GM18499 (cell line): ENCODE data around the gene EDAR.

ENCODE experiments used
- ATAC-seq: cut with Tn5 transposase; IDR thresholded peaks from one replicate; pipeline ENCODE4 v1.9.1; 2021; ENCODE audit warnings: moderate number of reproducible peaks; ENCODE audit not compliant: insufficient read depth, unreplicated experiment

EDAR gene

DNA sequence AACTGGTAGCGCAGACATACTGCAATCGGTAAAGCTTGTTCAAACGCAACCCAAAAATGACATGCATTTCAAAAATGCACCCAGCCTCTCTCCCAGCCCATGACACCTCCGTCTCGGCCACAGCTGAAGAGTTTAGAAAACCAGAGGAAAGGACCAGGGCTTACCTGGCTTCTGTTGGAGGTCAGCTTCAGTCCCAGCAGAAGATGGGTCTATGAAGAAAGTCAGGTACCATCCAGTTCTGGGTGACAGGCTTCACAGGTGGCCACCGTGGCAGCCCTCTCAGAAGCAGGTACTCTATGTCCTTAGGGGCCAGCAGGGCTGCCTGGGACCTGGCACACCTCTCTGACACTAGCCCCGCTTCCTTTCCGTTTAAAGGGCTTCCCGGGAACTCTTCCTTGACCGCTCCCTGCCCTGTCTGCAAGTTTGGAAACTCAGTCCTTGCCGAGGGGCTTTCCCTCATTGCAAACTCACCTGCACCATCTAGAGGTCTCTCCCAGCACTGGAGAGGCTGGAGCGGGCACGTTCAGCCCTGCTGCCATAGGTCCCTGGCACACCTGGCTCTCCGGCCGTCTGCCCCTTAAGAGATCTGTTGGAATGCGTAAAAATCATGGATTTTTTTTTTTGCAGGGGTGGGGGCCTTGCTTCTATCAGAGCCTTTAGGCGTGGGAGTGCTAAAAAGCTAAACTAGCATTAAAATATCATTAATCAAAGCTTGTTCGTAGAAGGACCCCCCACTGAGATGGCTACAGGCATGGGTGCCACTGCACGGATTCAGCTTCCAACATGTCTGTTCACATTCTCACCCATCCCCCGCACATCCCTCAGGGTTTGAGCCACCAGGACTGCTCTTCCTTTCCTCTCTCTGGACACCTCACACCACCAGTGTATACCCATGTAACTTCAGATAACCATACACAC is at the start of gene EDAR:
Gene EDAR (minus strand): TSS at position 425 of the 918 bp plus-strand sequence. CDS start 58,206 bp downstream, outside the sequence.
- ATAC-seq = no peak

DNA sequence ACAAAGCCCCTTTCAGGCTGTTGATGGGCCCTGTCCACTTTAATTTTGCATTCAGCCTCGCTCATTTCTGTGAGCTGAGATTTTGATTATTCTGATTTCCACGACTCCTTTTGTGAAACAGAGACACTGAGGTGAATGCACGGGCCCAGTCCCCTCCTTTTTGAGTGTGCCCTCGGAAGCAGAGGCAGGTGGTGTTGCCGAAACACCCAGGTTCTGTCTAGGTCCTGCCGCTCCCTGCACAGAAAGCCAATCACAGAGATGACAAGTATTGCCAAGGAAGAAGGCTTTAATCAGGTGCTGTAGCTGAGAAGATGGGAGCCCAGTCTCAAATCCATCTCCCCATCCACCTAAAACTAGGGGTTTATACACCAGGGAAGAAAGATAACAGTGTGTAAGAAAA is 44.2 kb upstream of the EDAR start:
- no peak for ATAC-seq

DNA sequence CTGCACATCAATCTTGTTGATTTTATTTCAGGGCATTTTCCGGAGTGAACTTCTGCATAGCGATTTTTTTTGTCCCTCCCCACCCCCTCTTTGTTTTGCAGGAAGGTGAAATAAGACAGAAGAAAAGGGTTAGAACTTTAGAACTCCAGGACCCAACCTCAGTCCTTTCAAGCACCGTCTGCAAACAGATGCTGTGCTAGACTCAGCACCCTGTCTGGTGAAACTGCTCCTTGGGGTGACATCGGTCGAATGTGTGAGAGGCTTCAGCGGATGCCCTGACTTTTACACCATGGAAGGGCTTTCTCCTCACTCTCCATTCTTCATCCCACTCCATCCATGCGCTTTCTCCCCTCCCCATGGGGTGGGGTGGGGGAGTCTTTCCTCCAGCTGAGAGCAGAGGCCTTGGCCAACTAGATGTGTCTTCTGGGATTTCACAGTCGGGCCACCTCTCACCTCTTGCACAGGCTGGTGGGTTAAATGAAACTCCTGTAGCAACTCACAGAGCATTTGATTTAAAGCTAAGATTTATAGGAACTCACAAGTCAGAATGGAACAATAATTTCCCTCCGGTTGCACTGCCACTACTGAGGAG is 43.3 kb upstream of the EDAR start:
- ATAC-seq = no peak

DNA sequence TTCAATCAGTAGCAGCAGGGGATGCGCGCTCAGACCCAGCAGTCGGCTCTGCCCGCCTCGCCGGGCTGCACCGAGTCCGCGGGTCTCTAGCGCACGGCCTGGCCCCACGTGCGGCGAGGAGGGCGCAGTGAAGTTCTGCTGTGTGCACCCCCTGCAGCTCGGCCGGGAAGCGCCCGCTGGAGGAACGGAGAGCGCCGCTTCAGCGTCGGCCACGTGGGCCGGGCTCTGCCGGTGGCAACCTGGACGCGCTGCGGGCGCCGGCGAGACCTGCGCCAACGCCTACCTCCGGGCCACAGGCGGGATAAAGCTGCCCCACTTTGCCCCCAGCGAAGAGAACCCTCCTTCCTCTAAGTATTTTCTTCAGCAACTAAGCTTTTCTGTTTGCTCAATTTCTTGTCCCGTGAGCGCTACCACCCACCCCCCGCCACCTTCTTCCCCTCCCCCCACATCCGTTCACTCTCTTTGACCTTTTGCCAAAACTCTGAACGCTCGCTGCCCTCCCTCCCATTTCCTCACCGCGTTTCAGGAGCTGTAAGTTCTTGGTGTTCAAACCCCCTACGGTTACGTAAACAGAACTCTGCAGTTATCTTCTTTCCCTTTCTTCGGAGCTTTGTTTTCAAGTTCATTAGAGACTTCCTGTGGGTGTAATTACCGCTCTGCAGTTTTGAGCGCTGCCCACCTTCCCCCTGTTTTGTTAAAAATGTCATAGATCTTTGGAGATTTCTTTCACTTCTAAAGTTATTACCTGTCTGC is 42.6 kb upstream of the EDAR start:
- ATAC-seq = no peak

DNA sequence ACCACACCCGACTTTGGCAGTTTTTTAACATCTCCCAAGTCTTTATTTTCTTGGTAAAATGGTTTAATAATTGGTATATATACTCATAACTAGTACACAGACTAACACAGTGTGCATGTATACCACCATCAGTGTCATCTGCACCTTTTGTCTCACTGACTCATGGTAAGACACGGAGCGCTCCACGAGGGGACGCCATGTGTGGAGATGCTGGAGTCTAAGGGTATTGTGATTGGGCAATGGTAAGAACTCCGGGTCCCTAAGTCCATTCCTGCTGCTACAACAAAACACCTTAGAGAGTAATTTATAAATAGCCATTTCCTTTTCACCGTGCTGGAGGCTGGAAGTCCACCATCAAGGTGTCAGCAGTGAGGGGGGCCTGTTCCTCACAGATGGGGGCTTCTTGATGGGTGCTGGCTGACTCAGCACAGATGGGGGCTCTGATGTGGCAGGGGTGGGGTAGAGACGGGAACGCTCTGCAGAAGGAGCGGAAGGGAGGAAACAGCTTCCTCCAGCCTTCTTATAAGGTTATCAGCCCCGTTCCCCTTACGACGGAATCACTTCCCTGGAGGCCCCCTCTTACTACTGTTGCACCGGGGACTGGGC is 42.0 kb upstream of the EDAR start:
- ATAC-seq = no peak

DNA sequence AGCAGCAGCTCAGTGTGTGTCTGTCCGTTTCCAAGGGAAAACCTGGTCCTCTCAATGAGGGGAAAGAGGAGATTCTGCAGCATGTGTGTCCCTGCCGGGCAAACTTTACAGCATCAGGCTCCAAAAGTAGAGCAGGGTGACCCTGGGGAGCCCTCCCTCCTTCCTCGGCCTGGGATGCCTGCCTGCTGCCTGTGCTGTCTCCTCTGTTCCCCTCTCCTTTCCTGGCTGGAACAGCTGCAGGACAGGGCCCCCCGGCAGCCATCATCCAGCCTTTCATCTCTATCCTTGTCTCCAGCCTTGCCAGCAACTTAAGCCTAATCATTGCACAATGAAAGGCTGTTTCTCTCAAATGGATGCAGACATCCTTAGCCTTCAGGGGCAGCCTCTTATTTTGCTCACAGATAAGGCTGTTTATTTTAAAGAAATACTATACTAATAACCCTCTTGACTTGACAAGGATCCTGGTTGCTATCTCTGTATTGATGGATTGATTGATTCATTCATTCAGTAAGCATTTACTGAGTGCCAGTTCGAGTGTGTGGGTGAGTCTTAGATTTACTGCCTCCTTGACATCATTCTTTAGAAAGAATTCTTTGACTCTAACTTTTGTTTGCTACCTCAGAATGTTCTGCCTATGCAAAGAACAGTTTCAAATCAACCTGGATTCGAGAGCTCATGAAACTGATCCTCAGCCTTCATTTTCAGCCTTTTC is 40.6 kb upstream of the EDAR start:
- no peak for ATAC-seq

DNA sequence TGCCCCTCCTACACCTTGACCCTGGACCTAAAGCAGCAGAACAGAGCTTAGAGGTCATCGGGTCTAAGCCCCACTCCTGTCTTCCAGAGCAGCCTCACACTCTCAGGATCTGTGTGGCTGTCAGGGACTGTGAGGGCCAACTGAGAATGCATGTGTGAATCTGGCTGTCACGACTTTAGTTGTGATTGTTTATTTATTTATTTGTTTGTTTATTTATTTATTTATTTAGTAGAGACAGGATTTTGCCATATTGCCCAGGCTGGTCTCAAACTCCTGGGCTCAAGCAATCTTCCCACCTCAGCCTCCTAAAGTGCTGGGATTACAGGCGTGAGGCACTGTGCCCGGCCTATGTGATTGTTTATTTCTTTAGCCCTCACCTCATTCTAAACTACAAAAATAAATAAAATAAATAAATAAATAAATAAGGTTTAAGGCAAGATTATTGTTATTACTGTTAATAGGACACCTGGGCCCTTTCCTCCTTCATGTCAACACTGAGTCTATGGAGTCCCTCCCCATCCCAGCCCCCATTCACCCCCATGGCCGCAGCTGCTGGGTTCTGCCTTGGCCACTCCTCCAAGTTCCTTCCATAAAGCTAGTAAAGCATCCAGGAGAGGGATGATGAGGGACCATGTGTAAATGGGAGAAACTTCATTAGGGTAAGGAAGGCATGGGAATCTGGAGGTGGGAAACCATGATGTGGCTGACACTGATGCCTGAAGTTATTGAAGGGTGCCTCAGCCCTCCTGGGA is 39.9 kb upstream of the EDAR start:
- ATAC-seq = no peak

DNA sequence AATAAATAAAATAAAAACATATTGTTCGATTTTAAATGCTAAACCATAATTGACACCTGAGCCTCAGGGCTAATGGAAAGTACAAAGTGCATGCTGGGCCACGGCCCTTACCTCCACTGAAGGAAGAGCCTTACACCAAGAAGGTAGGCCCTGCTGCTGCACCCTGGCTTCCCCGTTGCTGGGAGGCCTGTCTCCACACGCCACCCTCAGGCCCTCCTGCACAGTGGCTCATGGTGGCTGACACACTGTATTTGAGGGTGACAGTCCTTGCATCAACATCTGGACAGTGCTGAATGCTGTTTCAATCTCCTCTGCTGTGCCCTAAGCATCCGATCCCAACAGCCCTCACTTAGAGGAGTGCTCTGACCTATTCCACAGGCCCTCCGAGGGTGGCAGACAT is 39.3 kb upstream of the EDAR start:
- no peak for ATAC-seq

DNA sequence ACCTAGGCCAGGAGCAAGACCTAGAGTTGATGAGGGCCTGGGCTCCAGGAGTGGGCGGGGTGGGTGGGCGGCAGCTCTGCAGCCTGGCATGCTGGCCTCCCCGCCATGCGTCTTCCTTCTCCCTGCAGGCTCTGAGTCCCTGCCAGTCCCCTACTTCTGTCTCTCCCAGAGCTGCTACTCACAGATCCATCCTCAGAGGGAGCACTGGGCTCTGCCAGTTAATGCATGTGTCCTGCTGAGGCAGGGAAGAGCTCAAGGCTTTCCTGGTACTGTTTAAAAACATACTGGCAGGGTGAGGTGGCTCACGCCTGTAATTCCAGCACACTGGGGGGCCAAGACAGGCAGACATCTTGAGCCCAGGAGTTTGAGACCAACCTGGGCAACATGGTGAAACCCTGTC is 38.7 kb upstream of the EDAR start:
- no peak for ATAC-seq

DNA sequence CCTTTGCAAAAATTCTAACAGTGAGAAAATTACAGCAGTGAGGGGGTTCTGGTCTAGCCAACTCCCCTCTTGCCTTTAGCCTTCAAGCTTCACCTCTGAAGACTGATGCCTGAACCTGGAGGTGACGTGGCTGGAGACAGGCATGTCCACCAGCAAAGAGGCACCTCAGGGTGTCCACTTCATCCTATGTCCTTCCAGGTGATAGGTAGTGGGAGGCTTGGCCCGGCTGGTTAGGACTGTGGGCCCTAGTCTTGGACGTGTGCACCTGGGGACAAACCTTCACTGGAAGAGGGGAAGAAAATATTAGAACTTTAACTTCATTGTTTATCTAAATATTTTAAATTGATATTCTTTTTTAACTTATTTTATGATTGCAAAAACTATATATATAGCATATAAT is 35.5 kb upstream of the EDAR start:
- no peak for ATAC-seq

DNA sequence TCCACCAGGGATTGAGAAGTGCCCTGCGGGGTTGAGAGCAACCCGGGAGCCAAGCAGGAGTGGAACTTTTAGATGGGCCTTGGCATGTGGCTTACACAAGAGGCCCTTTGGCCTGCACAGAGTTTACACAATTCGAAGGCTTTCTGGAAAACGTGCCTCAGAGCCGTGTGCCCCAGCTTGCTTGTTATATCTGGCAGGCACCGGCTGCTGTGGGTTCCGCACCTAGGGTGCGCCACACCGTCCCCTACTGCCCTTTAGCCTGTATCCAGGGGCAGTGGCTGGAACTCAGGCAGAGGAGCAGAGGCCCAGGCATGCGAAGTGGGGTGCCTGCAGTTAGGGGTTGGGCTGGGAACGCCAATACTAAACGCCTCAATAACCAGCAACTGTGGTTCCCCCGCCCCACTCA is 32.9 kb upstream of the EDAR start:
- ATAC-seq = no peak

DNA sequence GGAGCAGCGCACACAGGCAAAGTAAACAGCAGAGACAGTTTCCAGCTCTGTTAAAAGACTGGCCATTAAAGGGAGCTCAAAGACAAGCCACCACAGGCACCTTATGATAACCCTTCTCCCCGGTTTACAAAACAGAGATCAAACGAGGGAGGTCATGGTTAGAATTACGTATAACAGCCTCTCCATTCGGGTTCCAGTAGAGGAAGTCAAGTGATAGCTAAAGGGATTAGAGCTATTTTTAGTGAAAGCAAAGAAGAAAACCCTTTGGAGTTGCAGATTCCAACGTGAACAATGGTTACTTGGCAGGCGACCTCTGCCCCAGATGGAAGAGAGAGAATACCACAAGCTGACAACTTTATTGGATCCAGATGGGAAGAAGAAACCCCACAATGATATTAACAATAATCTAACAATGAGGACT is 31.2 kb upstream of the EDAR start:
- ATAC-seq = no peak

DNA sequence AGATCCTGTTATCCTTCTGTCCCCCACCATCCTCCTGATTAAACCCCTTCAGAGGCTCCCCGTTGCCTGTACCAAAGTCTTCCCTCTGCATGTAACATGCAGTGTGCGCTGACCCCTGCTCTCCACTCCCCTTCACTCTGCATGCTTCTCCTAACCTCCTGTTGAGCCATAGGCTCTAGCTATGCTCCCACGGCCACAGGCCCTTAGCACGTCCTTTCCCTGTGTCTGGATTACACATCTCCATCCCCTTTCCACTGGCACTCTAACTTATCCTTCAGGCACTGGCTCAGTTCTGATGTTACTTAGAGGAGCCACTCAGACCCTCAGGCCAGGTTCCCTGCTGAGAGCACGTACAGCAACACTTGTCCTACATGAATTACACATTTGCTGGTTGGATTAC is 29.4 kb upstream of the EDAR start:
- no peak for ATAC-seq

DNA sequence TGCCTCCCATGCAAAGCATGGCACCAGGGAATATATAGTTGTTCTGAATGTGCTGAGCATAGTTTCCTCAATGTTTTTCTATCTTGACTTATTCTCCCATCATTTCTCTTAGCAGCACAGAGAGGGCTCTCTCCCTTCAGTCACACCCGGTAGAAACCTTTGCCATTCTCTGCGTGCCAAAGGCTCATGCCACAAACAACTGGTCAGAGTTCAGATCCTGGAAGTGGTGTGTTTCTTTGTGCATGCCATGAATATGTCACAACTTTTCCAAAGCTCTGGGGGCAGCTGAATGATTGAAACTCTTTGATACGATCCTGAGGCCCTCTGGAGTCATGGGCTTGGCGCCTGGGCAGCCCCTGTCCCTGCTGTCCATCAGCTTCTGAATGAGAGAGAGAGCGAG is 28.0 kb upstream of the EDAR start:
- no peak for ATAC-seq

DNA sequence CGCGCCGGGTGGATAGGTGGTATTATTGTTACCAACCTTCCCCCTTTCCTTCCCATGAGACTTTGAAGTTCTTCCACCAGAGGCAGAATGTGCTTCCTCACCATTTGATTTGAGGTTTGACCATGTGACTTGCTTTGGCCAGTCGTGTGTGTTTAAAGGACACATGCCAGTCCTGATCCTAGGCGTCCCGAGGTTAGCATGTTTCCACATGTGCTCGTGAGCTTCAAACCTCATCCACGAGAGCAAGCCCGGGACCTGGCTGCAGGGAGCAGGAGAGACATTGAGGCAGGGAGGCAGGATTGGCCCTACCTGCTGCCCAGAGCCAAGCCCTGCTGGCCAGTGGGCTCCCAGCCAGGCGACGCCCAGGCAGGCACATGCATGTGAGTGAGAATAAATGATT is 27.4 kb upstream of the EDAR start:
- no peak for ATAC-seq

DNA sequence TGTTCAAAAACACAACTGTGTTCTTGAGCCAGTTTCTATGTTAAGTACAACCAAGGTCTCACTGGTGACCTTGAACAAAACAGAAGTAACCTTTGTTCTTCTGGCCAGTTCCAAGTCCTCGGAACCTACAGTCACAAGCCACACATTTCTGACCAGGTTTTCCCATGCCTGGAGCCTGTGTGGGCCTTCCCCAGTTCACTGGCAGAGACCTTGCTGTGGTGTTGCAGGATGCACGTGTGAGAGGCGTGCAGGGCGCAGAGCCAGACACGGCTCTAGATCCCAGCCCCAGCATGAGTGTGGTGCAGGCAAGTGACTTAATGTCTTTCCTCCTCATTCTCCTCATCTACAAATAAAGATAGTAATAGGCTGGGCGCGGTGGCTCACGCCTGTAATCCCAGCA is 25.5 kb upstream of the EDAR start:
- no peak for ATAC-seq

DNA sequence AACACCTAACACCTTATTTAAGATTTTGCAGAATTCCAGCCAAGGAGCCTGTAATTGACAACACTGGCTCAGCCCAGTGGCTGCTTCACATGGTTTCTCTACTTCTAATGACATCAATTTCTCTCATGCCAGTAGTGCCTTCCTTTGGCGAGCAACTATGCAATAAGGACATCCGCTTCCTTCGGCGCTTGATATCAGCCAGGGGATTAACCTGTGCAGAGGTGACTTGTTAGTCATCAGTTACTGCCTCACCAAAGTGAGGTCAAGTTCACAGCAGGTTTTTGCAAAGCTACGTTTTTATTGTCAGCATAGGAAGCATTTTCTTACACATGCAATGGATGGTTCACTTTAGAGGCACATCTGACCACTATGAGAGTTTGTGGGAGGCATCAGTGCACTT is 24.0 kb upstream of the EDAR start:
- ATAC-seq = no peak

DNA sequence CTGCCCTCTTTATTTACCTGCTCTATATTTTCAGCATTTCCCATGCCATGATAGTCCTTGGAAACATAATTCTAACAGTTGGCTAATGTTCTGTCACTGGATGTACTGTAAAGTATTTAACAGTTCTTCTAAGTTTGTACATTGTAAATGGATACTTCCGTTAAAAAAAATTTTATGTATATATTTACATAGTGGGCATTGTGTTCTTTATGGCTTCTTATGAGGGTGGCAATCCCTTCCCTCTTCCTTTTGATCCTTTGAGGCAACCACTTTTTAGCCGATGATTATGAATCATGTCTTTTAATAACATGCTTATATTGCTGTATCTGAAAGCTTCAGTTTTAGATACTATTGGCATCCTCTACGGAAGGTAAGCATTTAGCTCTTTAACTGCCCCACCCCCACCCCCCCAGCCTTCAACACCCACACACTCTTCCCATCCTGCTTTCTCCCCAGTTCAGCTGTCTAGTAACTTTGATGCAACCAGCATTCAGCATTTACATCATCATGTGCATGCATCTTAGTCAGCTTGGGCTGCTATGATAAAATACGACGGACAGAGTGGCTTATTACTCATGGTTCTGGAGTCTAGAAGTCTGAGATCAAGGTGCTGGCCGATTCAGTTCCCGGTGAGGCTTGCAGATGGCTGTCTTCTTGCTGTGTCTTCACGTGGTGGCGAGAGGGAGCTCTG is 21.0 kb upstream of the EDAR start:
- ATAC-seq = no peak

DNA sequence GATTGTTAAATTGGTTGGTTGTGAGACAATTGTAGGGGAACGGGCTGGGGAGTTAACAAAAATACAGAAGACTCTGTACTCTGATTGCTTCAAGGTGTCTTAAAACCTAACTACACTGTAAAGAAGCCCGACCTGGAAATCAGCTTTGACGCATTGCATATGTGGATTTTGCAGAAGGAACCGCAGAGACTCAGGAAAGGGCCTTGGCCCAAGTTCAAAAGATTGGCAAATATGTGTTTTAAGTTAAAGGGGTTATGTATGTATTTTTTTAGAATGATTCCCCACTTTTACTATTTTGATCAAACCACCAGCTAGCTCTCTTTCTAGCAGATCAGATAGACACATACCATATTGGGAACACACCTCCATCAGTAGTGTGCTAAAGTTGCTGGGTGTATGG is 18.0 kb upstream of the EDAR start:
- no peak for ATAC-seq
